AG09319 (cell line): ENCODE data around the gene ACACB.

Source experiments
- DNase-seq: peaks from one replicate; pipeline ENCODE4 v3.0.0-alpha.2; 2010; ENCODE audit warnings: low read depth; ENCODE audit errors: extremely low read depth
- CTCF ChIP-seq: IDR thresholded peaks from 2 replicates; pipeline ENCODE4 v1.5.1; 2011; ENCODE audit warnings: low read depth, mild to moderate bottlenecking, inconsistent platforms, low read length, moderate library complexity

Gene ACACB

GRCh38 chr12:109309381-109310246 lies 193.2 kb downstream of the ACACB start:
- TF ChIP-seq CTCF, result no peak
- no peak for DNase-seq

GRCh38 chr12:109310247-109311125 lies 194.1 kb downstream of the ACACB start:
- no peak for TF ChIP-seq CTCF
- DNase-seq, result no peak
